Hematopoietic multipotent progenitor cell treated with erythropoietin and hydrocortisone succinate and interleukin-3 and kit ligand, for 6 days (in vitro differentiated cells): ENCODE data around the gene CHD6.

Source experiments
- DNase-seq: peaks from one replicate; pipeline ENCODE4 v3.0.0-alpha.2; 2015

CHD6 gene

GRCh38 chr20:41418031-41418430, 200.1 kb downstream of the CHD6 start:
- no peak for DNase-seq

GRCh38 chr20:41415191-41415590, 203.0 kb downstream of the CHD6 start:
- DNase-seq: no peak

GRCh38 chr20:41413169-41413568, 205.0 kb downstream of the CHD6 start:
- DNase-seq: no peak

GRCh38 chr20:41412324-41413120, 205.7 kb downstream of the CHD6 start:
- DNase-seq: no peak

- peak; percentile 78 for DNase-seq
These were observed 206.8 kb downstream of the CHD6 start for GRCh38 chr20:41411391-41411847.

GRCh38 chr20:41408986-41409385, 209.2 kb downstream of the CHD6 start:
- peak; percentile 41 for DNase-seq

- peak; percentile 91 for DNase-seq
These were observed 209.9 kb downstream of the CHD6 start for GRCh38 chr20:41408156-41408794.

- peak; percentile 89 for DNase-seq
These were observed 210.6 kb downstream of the CHD6 start for GRCh38 chr20:41407607-41408006.

GRCh38 chr20:41406896-41407444, 211.2 kb downstream of the CHD6 start:
- DNase-seq: no peak

GRCh38 chr20:41406353-41406752, 211.8 kb downstream of the CHD6 start:
- no peak for DNase-seq

GRCh38 chr20:41405436-41405835, 212.7 kb downstream of the CHD6 start:
- DNase-seq: no peak

- DNase-seq: no peak
These were observed 214.6 kb downstream of the CHD6 start for GRCh38 chr20:41403604-41404003.

- no peak for DNase-seq
These were observed 219.8 kb downstream of the CHD6 start for GRCh38 chr20:41398408-41398807.

- DNase-seq: no peak
These were observed 222.2 kb downstream of the CHD6 start for GRCh38 chr20:41395667-41396664.

GRCh38 chr20:41394931-41395666, 223.1 kb downstream of the CHD6 start:
- no peak for DNase-seq

GRCh38 chr20:41394081-41394480, 224.1 kb downstream of the CHD6 start:
- DNase-seq: no peak

- DNase-seq: no peak
These were observed 224.5 kb downstream of the CHD6 start for GRCh38 chr20:41393705-41394066.

GRCh38 chr20:41392871-41393704, 225.1 kb downstream of the CHD6 start:
- DNase-seq: no peak

GRCh38 chr20:41392295-41392694, 225.9 kb downstream of the CHD6 start:
- DNase-seq: no peak

- DNase-seq: no peak
These were observed 226.6 kb downstream of the CHD6 start for GRCh38 chr20:41391587-41392001.

GRCh38 chr20:41390889-41391288, 227.3 kb downstream of the CHD6 start:
- no peak for DNase-seq
